ENCODE data around the gene EPB41L1.

EPB41L1 gene

GRCh38 chr20:36268440-36269342 is 114.2 kb downstream of the EPB41L1 start:
- ATAC-seq (ENCODE audit: insufficient read depth, low read depth) = no peak
- Histone ChIP-seq H3K79me2 (ENCODE audit: insufficient read depth, low read length) (no peaks in the 10 kb centered on the region), H3K4me2 (ENCODE audit: insufficient read depth, low read length) (no peak overlapping the region), H3K4me3 (ENCODE audit: low read depth in 1 of 2, low read length in 2 of 2) (no peak overlapping the region), H3K27me3 (ENCODE audit: insufficient read depth, low read length, poor library complexity) (no peaks in the 10 kb centered on the region), H3K4me1 (ENCODE audit: insufficient read depth, low read length) (no peaks in the 10 kb centered on the region), H4K20me1 (ENCODE audit: insufficient read depth, low read length) (0 out of 2 replicates have a peak, but pooled peaks cover 3% of the 10 kb centered on the region), H3K27ac (ENCODE audit: low read length) (no peak overlapping the region), H3K9me3 (ENCODE audit: insufficient read depth, low read length, severe bottlenecking) (no peaks in the 10 kb centered on the region), H3K36me3 (ENCODE audit: insufficient read depth, low read length) (no peaks in the 10 kb centered on the region), H2AFZ (ENCODE audit: low read depth, low read length) (no peak overlapping the region), H3K9ac (ENCODE audit: low read depth, low read length) (no peak overlapping the region)
- DNase-seq = no peak
- no peak for TF ChIP-seq CTCF (IDR thresholded peaks at IDR 0.05; ENCODE audit: borderline replicate concordance, extremely low read depth, low read length, poor library complexity, severe bottlenecking)
- no peak for TF ChIP-seq EZH2 (IDR thresholded peaks at IDR 0.05; ENCODE audit: borderline replicate concordance, low read depth, low read length, severe bottlenecking)

GRCh38 chr20:36269507-36269906 is 115.0 kb downstream of the EPB41L1 start:
- H3K27me3 ChIP-seq (ENCODE audit: insufficient read depth, low read length, poor library complexity) = no peaks in the 10 kb centered on the region
- no peak for ATAC-seq (ENCODE audit: insufficient read depth, low read depth)
- H3K9me3 ChIP-seq (ENCODE audit: insufficient read depth, low read length, severe bottlenecking) = no peaks in the 10 kb centered on the region
- no peaks in the 10 kb centered on the region for H3K4me1 ChIP-seq (ENCODE audit: insufficient read depth, low read length)
- H3K36me3 ChIP-seq (ENCODE audit: insufficient read depth, low read length) = no peaks in the 10 kb centered on the region
- no peak overlapping the region for H3K9ac ChIP-seq (ENCODE audit: low read depth, low read length)
- peaks cover 7% of the 10 kb centered on the region; the same call in 1 of the 2 replicates for H4K20me1 ChIP-seq (ENCODE audit: insufficient read depth, low read length)
- no peak for DNase-seq
- no peaks in the 10 kb centered on the region for H3K79me2 ChIP-seq (ENCODE audit: insufficient read depth, low read length)
- no peak overlapping the region for H2AFZ ChIP-seq (ENCODE audit: low read depth, low read length)
- H3K27ac ChIP-seq (ENCODE audit: low read length) = no peak overlapping the region
- no peak overlapping the region for H3K4me2 ChIP-seq (ENCODE audit: insufficient read depth, low read length)
- TF ChIP-seq EZH2 (IDR thresholded peaks at IDR 0.05; ENCODE audit: borderline replicate concordance, low read depth, low read length, severe bottlenecking) (no peak), CTCF (IDR thresholded peaks at IDR 0.05; ENCODE audit: borderline replicate concordance, extremely low read depth, low read length, poor library complexity, severe bottlenecking) (no peak)
- no peak overlapping the region for H3K4me3 ChIP-seq (ENCODE audit: low read depth in 1 of 2, low read length in 2 of 2)

- Histone ChIP-seq H3K36me3 (ENCODE audit: insufficient read depth, low read length) (no peaks in the 10 kb centered on the region), H3K9me3 (ENCODE audit: insufficient read depth, low read length, severe bottlenecking) (no peaks in the 10 kb centered on the region), H3K79me2 (ENCODE audit: insufficient read depth, low read length) (no peaks in the 10 kb centered on the region), H3K4me1 (ENCODE audit: insufficient read depth, low read length) (no peaks in the 10 kb centered on the region), H4K20me1 (ENCODE audit: insufficient read depth, low read length) (peaks cover 4% of the 10 kb centered on the region; the same call in 1 of the 2 replicates), H3K4me3 (ENCODE audit: low read depth in 1 of 2, low read length in 2 of 2) (no peak overlapping the region), H2AFZ (ENCODE audit: low read depth, low read length) (no peak overlapping the region), H3K4me2 (ENCODE audit: insufficient read depth, low read length) (no peak overlapping the region), H3K27me3 (ENCODE audit: insufficient read depth, low read length, poor library complexity) (no peaks in the 10 kb centered on the region), H3K9ac (ENCODE audit: low read depth, low read length) (no peak overlapping the region), H3K27ac (ENCODE audit: low read length) (no peak overlapping the region)
- DNase-seq = no peak
- no peak for ATAC-seq (ENCODE audit: insufficient read depth, low read depth)
- TF ChIP-seq CTCF (IDR thresholded peaks at IDR 0.05; ENCODE audit: borderline replicate concordance, extremely low read depth, low read length, poor library complexity, severe bottlenecking) (no peak), EZH2 (IDR thresholded peaks at IDR 0.05; ENCODE audit: borderline replicate concordance, low read depth, low read length, severe bottlenecking) (no peak)
Observed at GRCh38 chr20:36270744-36271638, 116.5 kb downstream of the EPB41L1 start.

Data from DND-41 (cell line).